Measurements from ENCODE around the gene INHA. TPM values are rescaled to one million over a fixed set of nuclear protein-coding genes. Genes with fewer than 3 reads are reported as not detected.

Gene INHA
- total RNA-seq, 1 donor from 2014 or later = not detected

GRCh38 chr2:219571311-219572236 lies 536 bp upstream of the INHA start, which contains the start of gene OBSL1:
OBSL1 (minus strand) TSS chr2:219571539; CDS start chr2:219571232, 307 bp downstream.
- Histone ChIP-seq H3K9ac (ENCODE audit: low read depth in 1 of 3, low read length in 3 of 3) (peak within 1 kb of the TSS; percentile 77 to 89 (median 83)), H3K4me3 (ENCODE audit: low read length in 3 of 3) (peak within 1 kb of the TSS; percentile 54 to 77 (median 76)), H3K9me3 (ENCODE audit: control insufficient read depth in 3 of 3, low read length in 3 of 3) (no peaks in the 10 kb centered on the region), H3K27me3 (ENCODE audit: control insufficient read depth in 3 of 3, insufficient read depth in 3 of 3, low read length in 3 of 3) (peaks cover 0 to 3% (median 0%) of the 10 kb centered on the region in 3 donors), H3K4me1 (ENCODE audit: control insufficient read depth in 3 of 3, insufficient read depth in 3 of 3, low read length in 3 of 3) (peaks cover 12 to 29% (median 25%) of the 10 kb centered on the region in 3 donors), H3K36me3 (ENCODE audit: control insufficient read depth in 3 of 3, insufficient read depth in 3 of 3, low read length in 3 of 3) (peaks cover 5 to 19% (median 14%) of the 10 kb centered on the region in 3 donors), H3K27ac (ENCODE audit: low read depth, low read length) (peak within 1 kb of the TSS; percentile 82)

GRCh38 chr2:219573166-219573565 lies 1.1 kb downstream of the INHA start:
- Histone ChIP-seq H3K9me3 (ENCODE audit: control insufficient read depth in 3 of 3, low read length in 3 of 3) (no peaks in the 10 kb centered on the region), H3K27me3 (ENCODE audit: control insufficient read depth in 3 of 3, insufficient read depth in 3 of 3, low read length in 3 of 3) (peaks cover 0 to 8% (median 0%) of the 10 kb centered on the region in 3 donors), H3K4me1 (ENCODE audit: control insufficient read depth in 3 of 3, insufficient read depth in 3 of 3, low read length in 3 of 3) (peaks cover 12 to 29% (median 25%) of the 10 kb centered on the region in 3 donors), H3K36me3 (ENCODE audit: control insufficient read depth in 3 of 3, insufficient read depth in 3 of 3, low read length in 3 of 3) (peaks cover 0 to 5% (median 2%) of the 10 kb centered on the region in 3 donors), H3K27ac (ENCODE audit: low read depth, low read length) (no peak overlapping the region), H3K9ac (ENCODE audit: low read depth in 1 of 3, low read length in 3 of 3) (no peak overlapping the region), H3K4me3 (ENCODE audit: low read length in 3 of 3) (no peak overlapping the region)

DNA sequence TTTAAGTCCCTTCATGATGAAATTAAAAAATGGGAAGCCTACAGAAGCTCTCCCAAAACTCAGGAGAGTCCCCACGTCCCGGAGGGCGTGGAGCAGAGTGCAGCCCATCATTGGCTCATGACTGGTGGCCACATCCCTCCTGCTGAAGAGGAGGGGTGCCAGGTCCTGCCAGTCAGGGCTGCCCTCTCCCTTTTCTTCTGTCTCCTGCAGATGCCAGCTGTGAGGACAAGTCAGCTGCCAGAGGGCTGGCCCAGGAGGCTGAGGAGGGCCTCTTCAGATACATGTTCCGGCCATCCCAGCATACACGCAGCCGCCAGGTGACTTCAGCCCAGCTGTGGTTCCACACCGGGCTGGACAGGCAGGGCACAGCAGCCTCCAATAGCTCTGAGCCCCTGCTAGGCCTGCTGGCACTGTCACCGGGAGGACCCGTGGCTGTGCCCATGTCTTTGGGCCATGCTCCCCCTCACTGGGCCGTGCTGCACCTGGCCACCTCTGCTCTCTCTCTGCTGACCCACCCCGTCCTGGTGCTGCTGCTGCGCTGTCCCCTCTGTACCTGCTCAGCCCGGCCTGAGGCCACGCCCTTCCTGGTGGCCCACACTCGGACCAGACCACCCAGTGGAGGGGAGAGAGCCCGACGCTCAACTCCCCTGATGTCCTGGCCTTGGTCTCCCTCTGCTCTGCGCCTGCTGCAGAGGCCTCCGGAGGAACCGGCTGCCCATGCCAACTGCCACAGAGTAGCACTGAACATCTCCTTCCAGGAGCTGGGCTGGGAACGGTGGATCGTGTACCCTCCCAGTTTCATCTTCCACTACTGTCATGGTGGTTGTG lies 2.6 kb downstream of the INHA start:
- H3K27me3 ChIP-seq (ENCODE audit: control insufficient read depth in 3 of 3, insufficient read depth in 3 of 3, low read length in 3 of 3) = peaks cover 0 to 8% (median 0%) of the 10 kb centered on the region in 3 donors
- H3K9me3 ChIP-seq (ENCODE audit: control insufficient read depth in 3 of 3, low read length in 3 of 3) = no peaks in the 10 kb centered on the region
- no peak overlapping the region for H3K27ac ChIP-seq (ENCODE audit: low read depth, low read length)

GRCh38 chr2:219575566-219576504 lies 3.7 kb downstream of the INHA start:
- no peaks in the 10 kb centered on the region for H3K9me3 ChIP-seq (ENCODE audit: control insufficient read depth in 3 of 3, low read length in 3 of 3)
- H3K27ac ChIP-seq (ENCODE audit: low read depth, low read length) = no peak overlapping the region
- H3K36me3 ChIP-seq (ENCODE audit: control insufficient read depth in 3 of 3, insufficient read depth in 3 of 3, low read length in 3 of 3) = no peaks in the 10 kb centered on the region
- H3K27me3 ChIP-seq (ENCODE audit: control insufficient read depth in 3 of 3, insufficient read depth in 3 of 3, low read length in 3 of 3) = peaks cover 0 to 8% (median 0%) of the 10 kb centered on the region in 3 donors
- no peak overlapping the region for H3K9ac ChIP-seq (ENCODE audit: low read depth in 1 of 3, low read length in 3 of 3)
- no peak overlapping the region for H3K4me3 ChIP-seq (ENCODE audit: low read length in 3 of 3)
- H3K4me1 ChIP-seq (ENCODE audit: control insufficient read depth in 3 of 3, insufficient read depth in 3 of 3, low read length in 3 of 3) = peaks cover 10 to 21% (median 16%) of the 10 kb centered on the region in 3 donors

More for the DNA sequence above, 2.6 kb downstream of the INHA start:
- H3K9ac ChIP-seq (ENCODE audit: low read depth in 1 of 3, low read length in 3 of 3) = no peak overlapping the region
- no peak overlapping the region for H3K4me3 ChIP-seq (ENCODE audit: low read length in 3 of 3)
- H3K36me3 ChIP-seq (ENCODE audit: control insufficient read depth in 3 of 3, insufficient read depth in 3 of 3, low read length in 3 of 3) = peaks cover 0 to 1% (median under 1%) of the 10 kb centered on the region in 3 donors
- H3K4me1 ChIP-seq (ENCODE audit: control insufficient read depth in 3 of 3, insufficient read depth in 3 of 3, low read length in 3 of 3) = peaks cover 15 to 29% (median 20%) of the 10 kb centered on the region in 3 donors

GRCh38 chr2:219576505-219577388 lies 4.6 kb downstream of the INHA start:
- Histone ChIP-seq H3K27ac (ENCODE audit: low read depth, low read length) (no peak overlapping the region), H3K27me3 (ENCODE audit: control insufficient read depth in 3 of 3, insufficient read depth in 3 of 3, low read length in 3 of 3) (peaks cover 0 to 8% (median 0%) of the 10 kb centered on the region in 3 donors), H3K4me1 (ENCODE audit: control insufficient read depth in 3 of 3, insufficient read depth in 3 of 3, low read length in 3 of 3) (peaks cover 8 to 18% (median 14%) of the 10 kb centered on the region in 3 donors), H3K4me3 (ENCODE audit: low read length in 3 of 3) (no peak overlapping the region), H3K36me3 (ENCODE audit: control insufficient read depth in 3 of 3, insufficient read depth in 3 of 3, low read length in 3 of 3) (no peaks in the 10 kb centered on the region), H3K9ac (ENCODE audit: low read depth in 1 of 3, low read length in 3 of 3) (no peak overlapping the region), H3K9me3 (ENCODE audit: control insufficient read depth in 3 of 3, low read length in 3 of 3) (no peaks in the 10 kb centered on the region)

DNA sequence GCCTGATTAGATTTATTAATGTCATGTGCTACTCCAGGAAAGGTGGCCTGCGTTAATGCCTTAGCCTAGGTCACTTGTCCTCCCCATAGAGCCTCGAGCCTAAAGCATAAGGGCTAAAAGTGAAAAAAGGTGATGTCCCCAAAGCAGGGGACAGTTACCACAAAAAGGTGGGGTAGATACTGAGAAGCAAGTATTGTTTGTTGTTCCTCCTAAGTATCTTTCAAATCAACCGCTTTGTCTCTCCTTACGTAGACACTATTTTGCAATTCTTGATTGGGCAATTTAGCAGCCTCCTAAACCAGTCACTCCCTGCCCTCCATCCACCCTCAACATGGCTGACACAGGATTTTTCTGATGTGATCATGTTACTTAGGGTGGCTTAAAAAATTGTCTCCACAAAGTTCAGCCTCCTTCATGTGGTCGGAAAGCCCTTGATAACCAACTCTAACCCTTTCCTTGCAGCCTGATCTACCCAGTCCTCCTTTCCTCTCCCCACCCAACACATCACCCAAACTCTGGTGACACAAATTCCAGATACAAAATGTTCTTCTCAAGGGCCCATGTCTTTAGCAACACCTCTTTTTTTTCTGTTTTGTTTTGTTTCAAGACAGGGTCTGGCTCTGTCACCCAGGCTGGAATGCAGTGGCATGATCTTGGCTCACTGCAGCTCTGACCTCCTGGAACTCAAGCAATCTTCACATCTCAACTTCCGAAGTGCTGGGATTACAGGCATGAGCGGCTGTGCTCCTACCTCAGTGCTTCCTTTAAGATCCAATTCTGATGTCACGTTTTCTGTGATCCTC lies 6.9 kb downstream of the INHA start:
- Histone ChIP-seq H3K9me3 (ENCODE audit: control insufficient read depth in 3 of 3, low read length in 3 of 3) (no peaks in the 10 kb centered on the region), H3K27ac (ENCODE audit: low read depth, low read length) (no peak overlapping the region), H3K9ac (ENCODE audit: low read depth in 1 of 3, low read length in 3 of 3) (no peak overlapping the region), H3K36me3 (ENCODE audit: control insufficient read depth in 3 of 3, insufficient read depth in 3 of 3, low read length in 3 of 3) (no peaks in the 10 kb centered on the region), H3K4me3 (ENCODE audit: low read length in 3 of 3) (no peak overlapping the region), H3K4me1 (ENCODE audit: control insufficient read depth in 3 of 3, insufficient read depth in 3 of 3, low read length in 3 of 3) (peaks cover 3 to 13% (median 8%) of the 10 kb centered on the region in 3 donors), H3K27me3 (ENCODE audit: control insufficient read depth in 3 of 3, insufficient read depth in 3 of 3, low read length in 3 of 3) (peaks cover 0 to 8% (median 0%) of the 10 kb centered on the region in 3 donors)

DNA sequence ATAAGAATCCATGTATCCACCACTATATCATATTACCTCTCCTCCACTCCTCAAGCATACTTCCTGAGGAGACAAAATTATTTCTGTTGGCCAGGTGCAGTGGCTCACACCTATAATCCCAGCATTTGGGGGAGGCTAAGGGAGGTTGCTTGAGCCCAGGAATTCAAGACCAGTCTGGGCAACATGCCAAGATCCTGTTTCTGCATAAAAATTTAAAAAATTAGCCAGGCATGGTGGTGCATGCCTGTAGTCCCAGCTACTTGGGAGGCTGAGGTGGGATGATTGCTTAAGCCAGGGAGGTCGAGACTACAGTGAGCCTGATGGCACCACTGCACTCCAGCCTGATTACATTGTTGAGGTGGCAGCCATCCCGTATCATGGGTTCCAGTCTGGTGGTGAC lies 9.2 kb downstream of the INHA start:
- H3K27ac ChIP-seq (ENCODE audit: low read depth, low read length) = no peak overlapping the region
- H3K27me3 ChIP-seq (ENCODE audit: control insufficient read depth in 3 of 3, insufficient read depth in 3 of 3, low read length in 3 of 3) = peaks cover 0 to 6% (median 3%) of the 10 kb centered on the region in 3 donors

GRCh38 chr2:219591091-219591490 lies 19.0 kb downstream of the INHA start:
- peaks cover 0 to 3% (median 0%) of the 10 kb centered on the region in 3 donors for H3K27me3 ChIP-seq (ENCODE audit: control insufficient read depth in 3 of 3, insufficient read depth in 3 of 3, low read length in 3 of 3)
- no peak overlapping the region for H3K9ac ChIP-seq (ENCODE audit: low read depth in 1 of 3, low read length in 3 of 3)
- no peaks in the 10 kb centered on the region for H3K36me3 ChIP-seq (ENCODE audit: control insufficient read depth in 3 of 3, insufficient read depth in 3 of 3, low read length in 3 of 3)
- no peaks in the 10 kb centered on the region for H3K4me1 ChIP-seq (ENCODE audit: control insufficient read depth in 3 of 3, insufficient read depth in 3 of 3, low read length in 3 of 3)
- no peak overlapping the region for H3K4me3 ChIP-seq (ENCODE audit: low read length in 3 of 3)
- no peak overlapping the region for H3K27ac ChIP-seq (ENCODE audit: low read depth, low read length)
- no peaks in the 10 kb centered on the region for H3K9me3 ChIP-seq (ENCODE audit: control insufficient read depth in 3 of 3, low read length in 3 of 3)

More for the DNA sequence above, 9.2 kb downstream of the INHA start:
- Histone ChIP-seq H3K9me3 (ENCODE audit: control insufficient read depth in 3 of 3, low read length in 3 of 3) (no peaks in the 10 kb centered on the region), H3K36me3 (ENCODE audit: control insufficient read depth in 3 of 3, insufficient read depth in 3 of 3, low read length in 3 of 3) (no peaks in the 10 kb centered on the region), H3K4me3 (ENCODE audit: low read length in 3 of 3) (no peak overlapping the region), H3K4me1 (ENCODE audit: control insufficient read depth in 3 of 3, insufficient read depth in 3 of 3, low read length in 3 of 3) (peaks cover 0 to 4% (median 3%) of the 10 kb centered on the region in 3 donors), H3K9ac (ENCODE audit: low read depth in 1 of 3, low read length in 3 of 3) (no peak overlapping the region)

Data from skeletal muscle tissue (tissue), 4 donors.